Measurements from ENCODE around the gene PDE8A.
"Not testable (repeated sequence)": the region's sequence is repeated elsewhere in the genome, so short reads cannot be mapped to it uniquely, and the experiment has no call there.

Gene PDE8A

DNA sequence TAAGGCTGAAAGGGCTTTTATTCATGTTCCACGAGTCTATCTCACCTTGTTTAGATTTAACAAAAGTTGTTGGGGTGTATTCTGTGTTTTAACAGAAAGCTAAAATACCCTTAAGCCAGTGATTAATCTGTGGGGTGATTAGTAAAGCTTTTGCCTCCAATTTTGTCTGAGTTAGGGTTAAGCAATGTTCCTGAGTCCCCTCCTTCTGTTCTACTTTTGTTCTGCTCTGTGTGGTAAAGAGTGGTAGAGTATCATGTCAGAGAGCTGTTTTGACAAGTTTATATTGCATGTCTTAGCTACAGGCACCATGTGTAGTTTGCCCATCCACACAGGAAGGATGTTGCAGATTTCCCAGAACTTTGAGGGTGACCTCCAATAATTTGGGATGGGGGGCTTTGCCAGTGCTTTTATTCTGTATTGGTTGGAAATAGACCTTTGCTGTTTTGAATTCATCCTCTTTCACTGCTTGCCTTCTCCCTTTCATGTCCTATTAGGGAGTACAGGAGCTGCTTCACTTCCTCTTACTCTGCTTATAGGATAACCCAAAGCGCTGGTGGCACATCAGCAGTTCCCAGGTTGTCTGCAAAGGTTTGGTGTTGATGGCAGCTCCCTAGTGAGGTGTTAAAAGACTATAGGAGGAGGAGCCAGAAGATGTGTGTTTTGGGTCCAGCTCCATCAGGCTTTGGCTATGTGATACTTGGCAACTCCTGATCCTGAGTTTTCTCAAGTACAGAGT is 7.4 kb downstream of the PDE8A start:
- no peaks in the 10 kb centered on the region for H3K9me3 Mint-ChIP-seq
- peaks cover 39% of the 10 kb centered on the region for H3K4me1 Mint-ChIP-seq (ENCODE audit: low read depth)
- H3K27me3 Mint-ChIP-seq (ENCODE audit: low read depth) = no peaks in the 10 kb centered on the region
- peak overlapping the region; percentile 57 for H3K27ac Mint-ChIP-seq
- peak overlapping the region; percentile 21 for H3K4me3 Mint-ChIP-seq
- peaks cover 6% of the 10 kb centered on the region for H3K36me3 Mint-ChIP-seq (ENCODE audit: low read depth)

DNA sequence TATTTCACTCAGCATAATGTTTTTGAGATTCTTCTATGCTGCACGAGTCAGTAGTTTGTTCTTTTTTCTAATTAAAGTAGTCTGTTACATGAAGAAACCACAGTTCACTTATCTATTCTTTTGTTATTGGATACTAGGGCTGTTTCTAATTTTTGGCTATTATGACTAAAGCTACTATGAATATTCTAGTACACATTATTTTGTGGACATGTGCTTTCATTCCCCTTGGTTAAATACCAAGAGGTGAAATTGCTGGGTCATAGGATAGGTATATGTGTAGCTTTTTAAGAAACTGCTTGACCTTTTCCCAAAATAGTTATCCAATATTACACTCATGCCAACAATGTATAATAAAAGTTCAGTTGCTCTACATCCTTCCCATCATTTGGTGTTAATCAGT is 8.9 kb downstream of the PDE8A start:
- Mint-ChIP-seq H3K36me3 (ENCODE audit: low read depth) (peaks cover 6% of the 10 kb centered on the region), H3K27ac (no peak overlapping the region), H3K4me1 (ENCODE audit: low read depth) (peaks cover 31% of the 10 kb centered on the region), H3K9me3 (no peaks in the 10 kb centered on the region), H3K4me3 (no peak overlapping the region), H3K27me3 (ENCODE audit: low read depth) (no peaks in the 10 kb centered on the region)

DNA sequence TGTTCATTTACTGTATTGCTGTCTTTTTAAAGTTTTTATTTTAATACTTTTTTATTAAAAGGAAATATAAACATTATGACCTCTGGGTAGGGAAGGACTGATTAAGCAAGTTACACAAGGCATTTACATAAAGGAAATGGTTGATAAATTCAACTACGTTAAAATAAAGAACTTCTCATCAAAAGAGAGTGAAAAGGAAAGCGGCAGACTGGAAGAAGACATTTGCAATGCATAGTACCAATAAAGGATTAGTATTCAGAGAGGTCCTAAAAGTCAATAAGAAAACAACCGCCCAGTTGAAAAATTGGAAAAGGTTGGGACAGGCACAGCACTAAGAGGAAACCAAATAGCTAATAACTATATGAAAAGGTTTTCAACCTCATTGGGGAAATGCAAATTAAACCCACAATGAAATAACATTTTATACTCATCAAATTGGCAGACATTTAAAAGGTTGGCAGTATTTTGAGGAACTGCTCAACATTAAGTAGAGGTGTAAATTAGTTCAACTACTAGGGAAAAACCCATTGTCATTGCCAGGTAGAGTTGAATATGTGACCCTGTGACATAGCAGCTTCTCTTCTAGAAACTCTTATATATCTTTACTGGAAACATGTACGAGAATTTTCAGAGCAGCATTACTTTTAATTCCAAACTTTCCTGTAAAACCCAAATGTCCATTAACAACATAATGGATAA is 9.5 kb downstream of the PDE8A start:
- no peaks in the 10 kb centered on the region for H3K27me3 Mint-ChIP-seq (ENCODE audit: low read depth)
- no peak overlapping the region for H3K4me3 Mint-ChIP-seq
- H3K4me1 Mint-ChIP-seq (ENCODE audit: low read depth) = peaks cover 30% of the 10 kb centered on the region
- H3K36me3 Mint-ChIP-seq (ENCODE audit: low read depth) = peaks cover 6% of the 10 kb centered on the region
- no peak overlapping the region for H3K27ac Mint-ChIP-seq
- no peaks in the 10 kb centered on the region for H3K9me3 Mint-ChIP-seq

DNA sequence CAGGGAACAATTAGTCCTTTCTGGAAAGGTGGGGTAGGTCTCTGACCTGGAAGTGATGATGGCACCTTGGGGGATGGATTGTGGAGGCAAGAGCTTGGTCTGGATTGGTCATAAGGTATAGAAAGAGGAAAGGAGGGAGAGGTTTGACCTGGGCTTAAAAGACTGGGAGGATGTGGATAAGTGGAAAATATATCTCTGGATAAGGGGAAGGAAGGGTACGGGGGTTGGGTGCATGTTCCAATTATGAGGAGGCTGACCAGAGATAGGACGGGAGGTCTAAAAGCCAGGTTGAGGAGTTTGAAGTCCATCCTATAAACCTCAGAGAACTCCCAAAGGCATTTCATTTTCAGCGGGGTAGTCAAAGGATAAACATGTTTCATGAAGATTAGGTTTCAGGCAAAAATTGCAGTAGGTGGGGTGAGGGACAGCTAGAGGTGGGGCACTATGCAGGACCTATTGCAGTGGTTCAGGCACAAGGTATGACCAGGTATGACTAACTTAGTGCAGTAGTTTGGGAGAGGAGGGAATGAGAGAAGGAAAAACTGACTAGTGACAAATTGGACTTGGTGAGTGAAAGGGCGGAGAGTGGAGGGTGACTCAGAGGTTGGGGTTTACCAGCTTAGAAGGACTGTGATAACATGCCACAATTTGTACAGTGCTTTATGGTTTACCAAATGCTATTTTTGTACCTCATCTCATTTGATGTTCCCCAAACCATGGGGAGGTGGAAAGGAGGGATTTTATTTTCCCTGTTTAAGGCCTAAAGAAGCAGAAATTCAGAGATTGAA is 10.7 kb downstream of the PDE8A start:
- Mint-ChIP-seq H3K27ac (peak overlapping the region; percentile 68), H3K36me3 (ENCODE audit: low read depth) (peaks cover 6% of the 10 kb centered on the region), H3K9me3 (no peaks in the 10 kb centered on the region), H3K27me3 (ENCODE audit: low read depth) (no peaks in the 10 kb centered on the region), H3K4me1 (ENCODE audit: low read depth) (peaks cover 26% of the 10 kb centered on the region), H3K4me3 (no peak overlapping the region)

DNA sequence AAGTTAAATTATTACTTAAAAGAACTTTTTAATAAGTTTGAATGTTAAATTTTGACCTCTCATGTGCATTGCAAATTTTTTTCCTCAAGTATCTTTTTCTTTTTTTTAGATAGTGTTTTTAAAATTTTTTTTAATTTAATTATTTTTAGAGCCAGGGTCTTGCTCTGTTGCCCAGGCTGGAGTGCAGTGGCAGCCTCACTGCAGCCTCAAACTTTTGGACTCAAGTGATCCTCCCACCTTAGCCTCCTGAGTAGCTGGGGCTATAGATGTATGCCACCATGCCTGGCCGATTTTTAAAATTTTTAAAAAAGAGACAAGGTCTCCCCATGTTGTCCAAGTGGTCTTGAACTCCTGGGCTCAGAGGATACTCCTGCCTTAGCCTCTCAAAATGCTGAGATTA is 14.4 kb downstream of the PDE8A start:
- no peaks in the 10 kb centered on the region for H3K9me3 Mint-ChIP-seq
- no peaks in the 10 kb centered on the region for H3K27me3 Mint-ChIP-seq (ENCODE audit: low read depth)
- no peaks in the 10 kb centered on the region for H3K36me3 Mint-ChIP-seq (ENCODE audit: low read depth)
- no peak overlapping the region for H3K4me3 Mint-ChIP-seq
- peaks cover 10% of the 10 kb centered on the region for H3K4me1 Mint-ChIP-seq (ENCODE audit: low read depth)
- H3K27ac Mint-ChIP-seq = no peak overlapping the region

DNA sequence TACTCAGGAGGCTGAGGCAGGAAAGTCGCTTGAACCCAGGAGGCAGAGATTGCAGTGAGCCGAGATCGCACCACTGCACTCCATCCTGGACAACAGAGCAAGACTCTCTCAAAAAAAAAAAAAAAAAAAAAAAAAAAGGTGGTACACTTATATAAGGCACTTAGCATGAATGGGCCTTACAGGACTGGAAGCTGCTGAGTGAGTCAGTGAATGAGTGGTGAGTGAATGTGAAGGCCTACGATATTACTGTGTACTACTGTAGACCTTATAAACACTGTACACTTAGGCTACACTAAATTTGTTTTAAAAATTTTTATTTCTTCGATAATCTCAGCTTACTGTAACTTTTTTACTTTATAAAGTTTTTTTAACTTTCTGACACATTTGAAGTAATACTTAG is 15.1 kb downstream of the PDE8A start:
- not testable (repeated sequence) for H3K27me3 Mint-ChIP-seq (ENCODE audit: low read depth); H3K9me3 Mint-ChIP-seq; H3K36me3 Mint-ChIP-seq (ENCODE audit: low read depth); H3K4me3 Mint-ChIP-seq; H3K27ac Mint-ChIP-seq
- H3K4me1 Mint-ChIP-seq (ENCODE audit: low read depth) = peaks cover 10% of the 10 kb centered on the region

DNA sequence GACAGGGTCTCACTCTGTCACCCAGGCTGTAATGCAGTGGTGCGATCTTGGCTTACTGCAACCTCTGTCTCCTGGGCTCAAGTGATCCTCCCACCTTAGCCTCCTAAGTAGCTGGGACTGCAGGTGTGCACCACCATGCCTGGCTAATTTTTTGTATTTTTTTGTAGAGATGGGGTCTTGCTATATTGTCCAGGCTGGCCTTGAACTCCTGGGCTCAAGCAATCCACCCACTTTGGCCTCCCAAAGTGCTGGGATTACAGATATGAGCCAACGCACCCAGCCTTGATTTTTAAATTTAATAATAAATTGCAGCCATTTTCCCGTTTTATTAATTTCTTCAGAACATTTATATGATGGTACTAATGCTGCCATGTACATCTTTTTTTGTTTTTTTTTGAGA is 15.6 kb downstream of the PDE8A start:
- H3K27ac Mint-ChIP-seq; H3K36me3 Mint-ChIP-seq (ENCODE audit: low read depth); H3K4me3 Mint-ChIP-seq; H3K9me3 Mint-ChIP-seq; H3K27me3 Mint-ChIP-seq (ENCODE audit: low read depth); H3K4me1 Mint-ChIP-seq (ENCODE audit: low read depth): not testable (repeated sequence)

DNA sequence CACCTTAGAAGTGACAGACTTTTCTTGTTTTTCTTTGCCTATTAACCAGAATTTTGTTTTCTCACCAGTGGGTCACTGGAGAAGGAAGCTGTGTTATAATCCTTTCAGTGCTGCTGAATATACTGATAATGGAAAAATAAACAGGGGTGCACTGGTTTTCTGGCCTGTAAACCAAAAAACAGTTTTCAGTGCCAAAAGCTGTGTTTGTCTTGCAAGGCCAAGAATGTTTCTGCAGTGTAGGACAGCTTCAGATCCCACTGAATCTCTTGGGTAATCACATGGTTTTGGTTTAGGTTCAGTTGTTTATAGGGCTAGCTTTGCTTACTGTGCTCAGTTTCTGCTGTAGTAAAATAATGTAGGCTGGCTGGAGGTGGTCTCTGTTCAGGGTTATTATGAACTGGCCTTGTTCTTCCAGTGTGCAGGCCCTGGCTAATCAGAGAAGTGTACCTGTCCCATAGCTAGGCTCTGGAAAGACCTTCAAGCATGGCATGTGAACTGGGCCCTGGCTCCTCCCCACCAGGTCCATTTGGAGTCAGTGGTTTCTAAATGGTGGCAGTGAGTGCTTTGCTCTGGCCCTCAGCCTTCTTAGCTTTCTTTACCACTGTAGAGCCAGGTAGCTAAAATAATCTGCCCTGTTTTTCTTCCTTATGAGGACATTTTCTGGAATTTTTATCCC is 18.7 kb downstream of the PDE8A start:
- peaks cover 10% of the 10 kb centered on the region for H3K4me1 Mint-ChIP-seq (ENCODE audit: low read depth)

DNA sequence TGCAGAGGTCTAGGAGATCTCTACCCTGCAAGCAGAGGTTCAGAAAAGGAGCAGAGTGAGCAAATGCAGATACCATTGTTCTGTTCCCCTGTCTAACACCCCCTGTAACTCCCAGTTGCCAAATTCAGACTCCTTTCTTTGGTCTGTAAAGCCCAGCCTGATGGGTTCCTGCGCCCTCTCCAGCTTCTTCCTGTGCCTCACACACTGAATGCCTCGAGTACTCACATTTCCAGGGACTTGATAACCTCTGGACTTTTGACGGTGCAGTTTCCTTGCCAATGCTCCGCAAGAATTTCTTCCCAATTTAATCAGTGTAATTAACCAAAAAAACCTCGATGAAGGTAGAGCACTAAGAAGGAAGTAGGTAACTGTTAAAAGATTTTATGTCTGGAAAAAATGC is 19.3 kb downstream of the PDE8A start:
- Mint-ChIP-seq H3K4me3 (no peak overlapping the region), H3K36me3 (ENCODE audit: low read depth) (no peaks in the 10 kb centered on the region), H3K9me3 (no peaks in the 10 kb centered on the region), H3K27ac (no peak overlapping the region), H3K4me1 (ENCODE audit: low read depth) (peaks cover 10% of the 10 kb centered on the region), H3K27me3 (ENCODE audit: low read depth) (no peaks in the 10 kb centered on the region)

More for the DNA sequence above, 18.7 kb downstream of the PDE8A start:
- no peaks in the 10 kb centered on the region for H3K27me3 Mint-ChIP-seq (ENCODE audit: low read depth)
- no peak overlapping the region for H3K4me3 Mint-ChIP-seq
- no peak overlapping the region for H3K27ac Mint-ChIP-seq
- no peaks in the 10 kb centered on the region for H3K9me3 Mint-ChIP-seq
- no peaks in the 10 kb centered on the region for H3K36me3 Mint-ChIP-seq (ENCODE audit: low read depth)

DNA sequence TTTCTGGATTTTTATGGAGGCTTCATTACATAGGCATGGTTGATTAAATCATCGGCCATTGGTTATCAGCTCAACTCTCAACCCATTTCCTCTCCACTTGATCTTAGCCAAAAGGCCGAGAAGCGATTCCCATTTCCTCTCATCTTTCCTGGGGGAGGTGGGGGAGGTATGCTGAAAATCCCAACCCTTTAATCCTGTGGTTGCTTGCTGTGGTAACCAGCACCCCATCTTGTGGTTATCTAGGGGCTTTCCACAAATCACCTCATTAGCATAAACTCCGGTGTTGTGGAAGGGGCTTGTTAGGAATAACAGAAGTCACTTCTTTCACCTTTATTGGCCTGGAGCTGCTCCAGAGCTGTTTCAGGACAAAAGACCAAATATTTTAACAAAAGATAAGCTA is 20.9 kb downstream of the PDE8A start:
- Mint-ChIP-seq H3K4me1 (ENCODE audit: low read depth) (peaks cover 10% of the 10 kb centered on the region), H3K9me3 (no peaks in the 10 kb centered on the region), H3K27ac (no peak overlapping the region), H3K36me3 (ENCODE audit: low read depth) (no peaks in the 10 kb centered on the region), H3K4me3 (no peak overlapping the region), H3K27me3 (ENCODE audit: low read depth) (no peaks in the 10 kb centered on the region)

DNA sequence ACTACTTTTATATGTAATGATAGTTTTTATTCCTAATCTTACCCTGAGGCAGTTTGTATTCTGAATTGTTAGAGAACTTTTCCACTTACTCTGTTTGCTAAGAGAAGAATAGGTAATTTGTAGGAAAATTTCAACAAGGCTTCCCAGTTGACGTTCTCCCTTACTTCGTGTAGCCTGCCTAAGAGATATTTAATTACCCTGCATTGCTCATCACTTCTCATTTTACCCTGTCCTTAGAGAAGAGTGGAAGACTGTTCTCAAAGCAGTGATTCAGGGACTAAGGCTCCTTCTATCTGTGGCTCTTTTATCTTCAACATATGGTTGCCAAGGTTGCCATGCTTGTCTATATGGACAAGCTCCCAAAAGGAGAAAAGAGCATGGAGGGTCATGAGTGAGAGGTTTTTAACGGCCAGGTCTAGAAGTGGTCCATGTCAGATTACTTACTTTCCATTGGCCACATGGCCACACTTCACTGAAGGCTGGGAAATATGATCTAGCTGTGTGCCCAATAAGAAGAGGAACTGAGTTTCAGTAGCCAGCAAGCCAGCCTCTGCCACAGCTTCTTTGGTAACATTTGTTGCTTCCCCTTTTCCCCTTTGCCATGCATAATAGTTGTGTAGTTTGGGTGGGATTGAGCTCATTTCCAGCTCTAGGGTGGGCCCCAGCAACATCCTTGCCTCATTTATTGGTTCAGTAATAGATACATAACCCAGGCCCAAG is 22.1 kb downstream of the PDE8A start:
- H3K9me3 Mint-ChIP-seq = no peaks in the 10 kb centered on the region
- H3K27ac Mint-ChIP-seq = no peak overlapping the region
- H3K27me3 Mint-ChIP-seq (ENCODE audit: low read depth) = no peaks in the 10 kb centered on the region
- no peak overlapping the region for H3K4me3 Mint-ChIP-seq
- H3K36me3 Mint-ChIP-seq (ENCODE audit: low read depth) = no peaks in the 10 kb centered on the region
- H3K4me1 Mint-ChIP-seq (ENCODE audit: low read depth) = peaks cover 14% of the 10 kb centered on the region

DNA sequence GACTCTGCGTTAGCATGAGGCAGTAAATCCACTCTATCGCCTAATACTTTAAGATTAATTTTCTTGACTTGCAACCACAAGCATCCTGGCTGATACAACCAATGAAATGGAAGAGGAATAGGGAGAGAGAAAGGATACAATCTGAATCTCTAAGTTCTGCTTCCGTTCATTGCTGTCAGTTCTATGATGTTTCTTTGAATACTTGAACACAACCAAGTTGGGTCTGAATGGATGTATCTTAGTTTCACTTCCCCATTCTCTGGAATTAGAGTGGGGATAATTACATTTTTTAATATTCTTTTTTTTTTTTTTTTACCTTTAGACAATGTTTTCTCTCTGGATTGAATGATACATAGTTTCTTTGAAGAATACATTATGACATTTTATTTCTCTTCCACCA is 22.9 kb downstream of the PDE8A start:
- no peaks in the 10 kb centered on the region for H3K27me3 Mint-ChIP-seq (ENCODE audit: low read depth)
- peaks cover 17% of the 10 kb centered on the region for H3K4me1 Mint-ChIP-seq (ENCODE audit: low read depth)
- H3K36me3 Mint-ChIP-seq (ENCODE audit: low read depth) = no peaks in the 10 kb centered on the region
- H3K27ac Mint-ChIP-seq = no peak overlapping the region
- no peak overlapping the region for H3K4me3 Mint-ChIP-seq
- H3K9me3 Mint-ChIP-seq = no peaks in the 10 kb centered on the region

DNA sequence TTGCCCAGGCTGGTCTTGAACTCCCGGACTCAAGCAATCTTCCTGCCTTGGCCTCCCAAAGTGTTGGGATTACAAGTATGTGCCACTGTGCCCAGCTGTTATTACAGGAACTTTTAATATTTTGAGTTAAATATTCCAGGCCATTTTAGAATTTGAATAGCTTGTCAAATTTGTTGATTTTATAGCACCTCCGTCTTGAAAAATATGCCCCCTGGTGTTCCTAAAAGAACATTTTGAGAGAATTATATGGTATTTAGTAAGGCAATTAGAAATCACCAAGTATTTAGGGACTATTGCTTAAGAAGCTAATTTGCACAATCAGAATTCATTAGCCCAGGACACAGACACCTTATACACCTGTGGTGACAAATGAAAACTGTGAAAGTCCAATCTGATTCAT is 23.7 kb downstream of the PDE8A start:
- Mint-ChIP-seq H3K9me3 (no peaks in the 10 kb centered on the region), H3K27ac (no peak overlapping the region), H3K4me1 (ENCODE audit: low read depth) (peaks cover 19% of the 10 kb centered on the region), H3K36me3 (ENCODE audit: low read depth) (no peaks in the 10 kb centered on the region), H3K4me3 (no peak overlapping the region), H3K27me3 (ENCODE audit: low read depth) (no peaks in the 10 kb centered on the region)

DNA sequence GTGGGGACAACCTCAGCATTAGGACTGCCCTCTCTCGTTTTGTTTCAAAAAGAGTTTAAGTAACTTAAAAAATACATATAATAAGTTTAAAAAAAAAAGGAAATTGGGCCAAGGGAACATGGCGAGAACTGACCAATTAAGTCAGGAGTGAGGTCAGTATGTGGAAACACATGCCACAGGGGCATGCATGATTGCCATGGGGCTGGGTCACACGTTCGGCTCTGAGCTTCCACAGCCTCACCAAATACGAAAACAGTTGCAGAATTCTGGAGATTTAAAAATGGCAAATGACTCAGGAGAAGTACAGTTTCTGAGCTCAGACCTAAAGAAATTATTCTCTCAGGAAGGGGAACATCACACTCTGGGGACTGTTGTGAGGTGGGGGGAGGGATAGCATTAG is 24.1 kb downstream of the PDE8A start:
- Mint-ChIP-seq H3K4me3 (no peak overlapping the region), H3K27me3 (ENCODE audit: low read depth) (no peaks in the 10 kb centered on the region), H3K27ac (no peak overlapping the region), H3K4me1 (ENCODE audit: low read depth) (peaks cover 20% of the 10 kb centered on the region), H3K36me3 (ENCODE audit: low read depth) (peaks cover under 1% of the 10 kb centered on the region), H3K9me3 (no peaks in the 10 kb centered on the region)

Data from T-helper 1 cell treated with Interleukin-12 subunit alpha and Interleukin-12 subunit beta and Interleukin-4 antibody, amounts not matched to agents 30 μg/mL and 1 μg/mL, for 36 hours (primary cell).